HEK293 (cell line): ENCODE measurements around the gene SOCS4.

Experiments used
- CTCF ChIA-PET: fragments of 350-600 bp; formaldehyde crosslinking; extraction: SDS; loops from one replicate; lab custom pipeline; 2021; ENCODE audit warnings: antibody characterized with exemption; lab: Yijun Ruan, JAX
- POLR2A ChIA-PET: fragments of 300-600 bp; formaldehyde crosslinking; extraction: SDS; loops from one replicate; lab custom pipeline; 2020; ENCODE audit warnings: antibody characterized with exemption, inconsistent platforms; lab: Yijun Ruan, JAX
- H3K27ac ChIP-seq: fragments of 200-500 bp; sonication (Bioruptor generic); 2 replicates; pipeline ENCODE4 v1.5.1; 2014; ENCODE audit warnings: low read depth, low read length, control low read depth, inconsistent platforms; ENCODE audit errors: extremely low read depth
- H3K36me3 ChIP-seq, 2 experiments: fragments of 200-500 bp in 1 of 2; sonication (Bioruptor generic) in 1 of 2; 1 replicate in 1 of 2; 2 replicates in 1 of 2; pipeline ENCODE4 v1.5.1; 2014 to 2017; ENCODE audit warnings: inconsistent platforms in 2 of 2, low read length in 2 of 2; ENCODE audit not compliant: control insufficient read depth in 2 of 2, insufficient read depth in 1 of 2
- H3K4me1 ChIP-seq: fragments of 200-500 bp; sonication (Bioruptor generic); 2 replicates; pipeline ENCODE4 v1.5.1; 2014; ENCODE audit warnings: mild to moderate bottlenecking, low read length, inconsistent platforms; ENCODE audit not compliant: control insufficient read depth, insufficient read depth
- H3K4me3 ChIP-seq: 2 replicates; pipeline ENCODE4 v1.5.1; 2011; ENCODE audit warnings: low read depth, mild to moderate bottlenecking, control low read depth, low read length, moderate library complexity
- H3K9me3 ChIP-seq: fragments of 200-500 bp; sonication (Bioruptor generic); 2 replicates; pipeline ENCODE4 v1.5.1; 2014; ENCODE audit warnings: low read depth, low read length, inconsistent platforms; ENCODE audit not compliant: control insufficient read depth, insufficient read depth
- HOXD13 ChIP-seq: sonication (generic); formaldehyde crosslinking; IDR thresholded peaks from 2 replicates; pipeline ENCODE4 v1.8.0; 2022; ENCODE audit warnings: missing genetic modification reagents, borderline replicate concordance
- KLF7 ChIP-seq: fragments of 450-650 bp; formaldehyde crosslinking; IDR thresholded peaks from 2 replicates; pipeline ENCODE4 v1.5.1; 2016; ENCODE audit warnings: missing biosample characterization, missing genetic modification characterization, borderline replicate concordance
- SCRT2 ChIP-seq: fragments of 450-650 bp; formaldehyde crosslinking; IDR thresholded peaks from 2 replicates; pipeline ENCODE4 v1.5.1; 2016; ENCODE audit warnings: missing biosample characterization, missing genetic modification characterization
- SETDB1 ChIP-seq: IDR thresholded peaks from one replicate; pipeline ENCODE4 v1.6.1; 2017; ENCODE audit warnings: mild to moderate bottlenecking, low read length, moderate library complexity, mixed read lengths; ENCODE audit not compliant: insufficient read length
- ZBTB21 ChIP-seq: fragments of 450-650 bp; formaldehyde crosslinking; IDR thresholded peaks from 2 replicates; pipeline ENCODE4 v1.5.1; 2017; ENCODE audit warnings: missing biosample characterization, missing genetic modification characterization
- ZNF121 ChIP-seq: fragments of 450-650 bp; formaldehyde crosslinking; IDR thresholded peaks from 2 replicates; pipeline ENCODE4 v1.5.1; 2016; ENCODE audit warnings: missing biosample characterization, missing genetic modification characterization
- ZNF140 ChIP-seq: fragments of 450-650 bp; formaldehyde crosslinking; IDR thresholded peaks from 2 replicates; pipeline ENCODE4 v1.5.1; 2016; ENCODE audit warnings: missing biosample characterization, missing genetic modification characterization
- ZNF350 ChIP-seq: fragments of 450-650 bp; formaldehyde crosslinking; IDR thresholded peaks from 2 replicates; pipeline ENCODE4 v1.5.0; 2017; ENCODE audit warnings: missing biosample characterization, mild to moderate bottlenecking, missing genetic modification characterization
- ZNF610 ChIP-seq: fragments of 450-650 bp; formaldehyde crosslinking; IDR thresholded peaks from 2 replicates; pipeline ENCODE4 v1.5.1; 2016; ENCODE audit warnings: missing biosample characterization, missing genetic modification characterization, borderline replicate concordance
- TF ChIP-seq, protein P1 (sequence below): fragments of 450-650 bp; formaldehyde crosslinking; IDR thresholded peaks from 2 replicates; pipeline ENCODE4 v1.5.1; 2016; ENCODE audit warnings: missing biosample characterization, missing genetic modification characterization
- TF ChIP-seq, protein P2 (sequence below): fragments of 450-650 bp; formaldehyde crosslinking; IDR thresholded peaks from 2 replicates; pipeline ENCODE4 v1.5.1; 2016; ENCODE audit warnings: missing biosample characterization, missing genetic modification characterization, borderline replicate concordance
- TF ChIP-seq, protein P3 (sequence below): fragments of 450-650 bp; formaldehyde crosslinking; IDR thresholded peaks from 2 replicates; pipeline ENCODE4 v1.5.1; 2017; ENCODE audit warnings: missing biosample characterization, missing genetic modification characterization
- TF ChIP-seq, protein P4 (sequence below): fragments of 450-650 bp; formaldehyde crosslinking; IDR thresholded peaks from 2 replicates; pipeline ENCODE4 v1.5.1; 2016; ENCODE audit warnings: missing biosample characterization, missing genetic modification characterization
- TF ChIP-seq, protein P5 (sequence below): fragments of 450-650 bp; formaldehyde crosslinking; IDR thresholded peaks from 2 replicates; pipeline ENCODE4 v1.5.1; 2017; ENCODE audit warnings: missing biosample characterization, missing genetic modification characterization

The SOCS4 gene

DNA sequence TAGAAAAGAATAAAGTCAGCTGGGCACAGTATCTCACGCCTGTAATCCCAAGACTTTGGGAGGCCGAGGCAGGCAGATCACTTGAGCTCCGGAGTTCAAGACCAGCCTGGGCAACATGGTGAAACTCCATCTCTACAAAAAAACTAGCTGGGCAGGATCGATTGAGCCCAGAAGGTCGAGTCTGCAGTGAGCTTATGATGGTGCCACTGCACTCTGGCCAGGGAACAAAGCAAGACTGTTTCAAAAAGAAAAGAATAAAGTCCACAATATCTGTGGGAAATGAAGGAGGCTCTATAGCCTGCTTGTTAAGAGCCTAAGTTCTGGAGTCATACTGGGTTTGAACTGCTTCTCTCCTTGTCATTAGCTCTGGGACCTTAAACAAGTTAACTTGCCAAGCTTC, 32.3 kb downstream of the SOCS4 start:
- ChIA-PET POLR2A (interaction anchor here (2.7 kb wide), 1 partner anchor 8 kb away, joined by 10 read pairs; the partner anchor contains the start of gene MAPK1IP1L), CTCF (interaction anchor here (0.6 kb wide), 1 partner anchor 14 kb away, joined by 3 read pairs; no protein-coding TSS in a partner anchor)
- H3K36me3 ChIP-seq = peaks cover 60 to 74% of the 10 kb centered on the region in 2 experiments

More for the DNA sequence above, 32.3 kb downstream of the SOCS4 start:
- H3K4me1 ChIP-seq = peaks cover 3% of the 10 kb centered on the region; the same call in 1 of the 2 replicates
- H3K9me3 ChIP-seq = no peaks in the 10 kb centered on the region
- no peak overlapping the region for H3K27ac ChIP-seq
- H3K4me3 ChIP-seq = no peak overlapping the region
- TF ChIP-seq, protein P1, sequence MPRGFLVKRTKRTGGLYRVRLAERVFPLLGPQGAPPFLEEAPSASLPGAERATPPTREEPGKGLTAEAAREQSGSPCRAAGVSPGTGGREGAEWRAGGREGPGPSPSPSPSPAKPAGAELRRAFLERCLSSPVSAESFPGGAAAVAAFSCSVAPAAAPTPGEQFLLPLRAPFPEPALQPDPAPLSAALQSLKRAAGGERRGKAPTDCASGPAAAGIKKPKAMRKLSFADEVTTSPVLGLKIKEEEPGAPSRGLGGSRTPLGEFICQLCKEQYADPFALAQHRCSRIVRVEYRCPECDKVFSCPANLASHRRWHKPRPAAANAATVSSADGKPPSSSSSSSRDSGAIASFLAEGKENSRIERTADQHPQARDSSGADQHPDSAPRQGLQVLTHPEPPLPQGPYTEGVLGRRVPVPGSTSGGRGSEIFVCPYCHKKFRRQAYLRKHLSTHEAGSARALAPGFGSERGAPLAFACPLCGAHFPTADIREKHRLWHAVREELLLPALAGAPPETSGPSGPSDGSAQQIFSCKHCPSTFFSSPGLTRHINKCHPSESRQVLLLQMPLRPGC (tag by site-specific recombination) = no peak
- TF ChIP-seq SETDB1 (no peak), HOXD13 (CRISPR knock-in tag) (no peak), SCRT2 (no peak), ZNF610 (no peak), KLF7 (tag by site-specific recombination) (no peak), ZBTB21 (tag by site-specific recombination) (no peak), ZNF350 (tag by site-specific recombination) (no peak), ZNF140 (tag by site-specific recombination) (no peak), ZNF121 (tag by site-specific recombination) (no peak)
- TF ChIP-seq, protein P2, sequence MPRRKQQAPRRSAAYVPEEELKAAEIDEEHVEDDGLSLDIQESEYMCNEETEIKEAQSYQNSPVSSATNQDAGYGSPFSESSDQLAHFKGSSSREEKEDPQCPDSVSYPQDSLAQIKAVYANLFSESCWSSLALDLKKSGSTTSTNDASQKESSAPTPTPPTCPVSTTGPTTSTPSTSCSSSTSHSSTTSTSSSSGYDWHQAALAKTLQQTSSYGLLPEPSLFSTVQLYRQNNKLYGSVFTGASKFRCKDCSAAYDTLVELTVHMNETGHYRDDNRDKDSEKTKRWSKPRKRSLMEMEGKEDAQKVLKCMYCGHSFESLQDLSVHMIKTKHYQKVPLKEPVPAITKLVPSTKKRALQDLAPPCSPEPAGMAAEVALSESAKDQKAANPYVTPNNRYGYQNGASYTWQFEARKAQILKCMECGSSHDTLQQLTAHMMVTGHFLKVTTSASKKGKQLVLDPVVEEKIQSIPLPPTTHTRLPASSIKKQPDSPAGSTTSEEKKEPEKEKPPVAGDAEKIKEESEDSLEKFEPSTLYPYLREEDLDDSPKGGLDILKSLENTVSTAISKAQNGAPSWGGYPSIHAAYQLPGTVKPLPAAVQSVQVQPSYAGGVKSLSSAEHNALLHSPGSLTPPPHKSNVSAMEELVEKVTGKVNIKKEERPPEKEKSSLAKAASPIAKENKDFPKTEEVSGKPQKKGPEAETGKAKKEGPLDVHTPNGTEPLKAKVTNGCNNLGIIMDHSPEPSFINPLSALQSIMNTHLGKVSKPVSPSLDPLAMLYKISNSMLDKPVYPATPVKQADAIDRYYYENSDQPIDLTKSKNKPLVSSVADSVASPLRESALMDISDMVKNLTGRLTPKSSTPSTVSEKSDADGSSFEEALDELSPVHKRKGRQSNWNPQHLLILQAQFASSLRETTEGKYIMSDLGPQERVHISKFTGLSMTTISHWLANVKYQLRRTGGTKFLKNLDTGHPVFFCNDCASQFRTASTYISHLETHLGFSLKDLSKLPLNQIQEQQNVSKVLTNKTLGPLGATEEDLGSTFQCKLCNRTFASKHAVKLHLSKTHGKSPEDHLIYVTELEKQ = no peak
- TF ChIP-seq, protein P3, sequence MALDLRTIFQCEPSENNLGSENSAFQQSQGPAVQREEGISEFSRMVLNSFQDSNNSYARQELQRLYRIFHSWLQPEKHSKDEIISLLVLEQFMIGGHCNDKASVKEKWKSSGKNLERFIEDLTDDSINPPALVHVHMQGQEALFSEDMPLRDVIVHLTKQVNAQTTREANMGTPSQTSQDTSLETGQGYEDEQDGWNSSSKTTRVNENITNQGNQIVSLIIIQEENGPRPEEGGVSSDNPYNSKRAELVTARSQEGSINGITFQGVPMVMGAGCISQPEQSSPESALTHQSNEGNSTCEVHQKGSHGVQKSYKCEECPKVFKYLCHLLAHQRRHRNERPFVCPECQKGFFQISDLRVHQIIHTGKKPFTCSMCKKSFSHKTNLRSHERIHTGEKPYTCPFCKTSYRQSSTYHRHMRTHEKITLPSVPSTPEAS (tag by site-specific recombination) = no peak
- TF ChIP-seq, protein P4, sequence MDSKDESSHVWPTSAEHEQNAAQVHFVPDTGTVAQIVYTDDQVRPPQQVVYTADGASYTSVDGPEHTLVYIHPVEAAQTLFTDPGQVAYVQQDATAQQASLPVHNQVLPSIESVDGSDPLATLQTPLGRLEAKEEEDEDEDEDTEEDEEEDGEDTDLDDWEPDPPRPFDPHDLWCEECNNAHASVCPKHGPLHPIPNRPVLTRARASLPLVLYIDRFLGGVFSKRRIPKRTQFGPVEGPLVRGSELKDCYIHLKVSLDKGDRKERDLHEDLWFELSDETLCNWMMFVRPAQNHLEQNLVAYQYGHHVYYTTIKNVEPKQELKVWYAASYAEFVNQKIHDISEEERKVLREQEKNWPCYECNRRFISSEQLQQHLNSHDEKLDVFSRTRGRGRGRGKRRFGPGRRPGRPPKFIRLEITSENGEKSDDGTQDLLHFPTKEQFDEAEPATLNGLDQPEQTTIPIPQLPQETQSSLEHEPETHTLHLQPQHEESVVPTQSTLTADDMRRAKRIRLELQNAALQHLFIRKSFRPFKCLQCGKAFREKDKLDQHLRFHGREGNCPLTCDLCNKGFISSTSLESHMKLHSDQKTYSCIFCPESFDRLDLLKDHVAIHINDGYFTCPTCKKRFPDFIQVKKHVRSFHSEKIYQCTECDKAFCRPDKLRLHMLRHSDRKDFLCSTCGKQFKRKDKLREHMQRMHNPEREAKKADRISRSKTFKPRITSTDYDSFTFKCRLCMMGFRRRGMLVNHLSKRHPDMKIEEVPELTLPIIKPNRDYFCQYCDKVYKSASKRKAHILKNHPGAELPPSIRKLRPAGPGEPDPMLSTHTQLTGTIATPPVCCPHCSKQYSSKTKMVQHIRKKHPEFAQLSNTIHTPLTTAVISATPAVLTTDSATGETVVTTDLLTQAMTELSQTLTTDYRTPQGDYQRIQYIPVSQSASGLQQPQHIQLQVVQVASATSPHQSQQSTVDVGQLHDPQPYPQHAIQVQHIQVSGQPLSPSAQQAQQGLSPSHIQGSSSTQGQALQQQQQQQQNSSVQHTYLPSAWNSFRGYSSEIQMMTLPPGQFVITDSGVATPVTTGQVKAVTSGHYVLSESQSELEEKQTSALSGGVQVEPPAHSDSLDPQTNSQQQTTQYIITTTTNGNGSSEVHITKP (tag by site-specific recombination) = no peak
- TF ChIP-seq, protein P5, sequence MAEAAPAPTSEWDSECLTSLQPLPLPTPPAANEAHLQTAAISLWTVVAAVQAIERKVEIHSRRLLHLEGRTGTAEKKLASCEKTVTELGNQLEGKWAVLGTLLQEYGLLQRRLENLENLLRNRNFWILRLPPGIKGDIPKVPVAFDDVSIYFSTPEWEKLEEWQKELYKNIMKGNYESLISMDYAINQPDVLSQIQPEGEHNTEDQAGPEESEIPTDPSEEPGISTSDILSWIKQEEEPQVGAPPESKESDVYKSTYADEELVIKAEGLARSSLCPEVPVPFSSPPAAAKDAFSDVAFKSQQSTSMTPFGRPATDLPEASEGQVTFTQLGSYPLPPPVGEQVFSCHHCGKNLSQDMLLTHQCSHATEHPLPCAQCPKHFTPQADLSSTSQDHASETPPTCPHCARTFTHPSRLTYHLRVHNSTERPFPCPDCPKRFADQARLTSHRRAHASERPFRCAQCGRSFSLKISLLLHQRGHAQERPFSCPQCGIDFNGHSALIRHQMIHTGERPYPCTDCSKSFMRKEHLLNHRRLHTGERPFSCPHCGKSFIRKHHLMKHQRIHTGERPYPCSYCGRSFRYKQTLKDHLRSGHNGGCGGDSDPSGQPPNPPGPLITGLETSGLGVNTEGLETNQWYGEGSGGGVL (tag by site-specific recombination) = no peak
